ENCODE data around the gene TMEM39A.

TMEM39A gene

GRCh38 chr3:119453822-119454221 is 9.6 kb downstream of the TMEM39A start:
- DNase-seq (ENCODE audit: low read depth in 2 of 2), result no peak

GRCh38 chr3:119444590-119444989 is 18.8 kb downstream of the TMEM39A start:
- no peak for DNase-seq (ENCODE audit: low read depth in 2 of 2)

GRCh38 chr3:119443179-119443578 is 20.2 kb downstream of the TMEM39A start:
- DNase-seq (ENCODE audit: low read depth in 2 of 2), result no peak

GRCh38 chr3:119437691-119438258 is 25.6 kb downstream of the TMEM39A start:
- no peak for DNase-seq (ENCODE audit: low read depth in 2 of 2)

- no peak for DNase-seq (ENCODE audit: low read depth in 2 of 2)
Measured at GRCh38 chr3:119436977-119437376, 26.4 kb downstream of the TMEM39A start.

- no peak for DNase-seq (ENCODE audit: low read depth in 2 of 2)
Measured at GRCh38 chr3:119434703-119435102, 28.7 kb downstream of the TMEM39A start.

GRCh38 chr3:119433613-119434325 is 29.6 kb downstream of the TMEM39A start:
- DNase-seq (ENCODE audit: low read depth in 2 of 2), result no peak

GRCh38 chr3:119428538-119428937 is 34.9 kb downstream of the TMEM39A start:
- DNase-seq (ENCODE audit: low read depth in 2 of 2), result no peak

- no peak for DNase-seq (ENCODE audit: low read depth in 2 of 2)
Measured at GRCh38 chr3:119427669-119428068, 35.7 kb downstream of the TMEM39A start.

GRCh38 chr3:119420196-119420595 is 43.2 kb downstream of the TMEM39A start:
- DNase-seq (ENCODE audit: low read depth in 2 of 2), result no peak

GRCh38 chr3:119418641-119419040 is 44.8 kb downstream of the TMEM39A start:
- DNase-seq (ENCODE audit: low read depth in 2 of 2), result no peak

GRCh38 chr3:119417771-119418512 is 45.5 kb downstream of the TMEM39A start:
- no peak for DNase-seq (ENCODE audit: low read depth in 2 of 2)

GRCh38 chr3:119416873-119417272 is 46.5 kb downstream of the TMEM39A start:
- no peak for DNase-seq (ENCODE audit: low read depth in 2 of 2)

- DNase-seq (ENCODE audit: low read depth in 2 of 2), result no peak
Measured at GRCh38 chr3:119413603-119414280, 49.7 kb downstream of the TMEM39A start.

- no peak for DNase-seq (ENCODE audit: low read depth in 2 of 2)
Measured at GRCh38 chr3:119409844-119410243, 53.6 kb downstream of the TMEM39A start.

- no peak for DNase-seq (ENCODE audit: low read depth in 2 of 2)
Measured at GRCh38 chr3:119408243-119408950, 55.0 kb downstream of the TMEM39A start.

GRCh38 chr3:119405315-119405714 is 58.1 kb downstream of the TMEM39A start:
- DNase-seq (ENCODE audit: low read depth in 2 of 2), result no peak

GRCh38 chr3:119403201-119403600 is 60.2 kb downstream of the TMEM39A start:
- no peak for DNase-seq (ENCODE audit: low read depth in 2 of 2)

GRCh38 chr3:119402791-119403190 is 60.6 kb downstream of the TMEM39A start:
- no peak for DNase-seq (ENCODE audit: low read depth in 2 of 2)

GRCh38 chr3:119401503-119402440 is 61.6 kb downstream of the TMEM39A start:
- DNase-seq (ENCODE audit: low read depth in 2 of 2), result no peak

GRCh38 chr3:119401069-119401468 is 62.3 kb downstream of the TMEM39A start:
- no peak for DNase-seq (ENCODE audit: low read depth in 2 of 2)

Data from stimulated activated CD8-positive, alpha-beta memory T cell treated with anti-CD3 and anti-CD28 coated beads, Interleukin-7, amount 100 ng/mL, for 4 hours (primary cell).